SK-N-MC (cell line): Measurements from ENCODE around the gene MTERF1.

Experiments
- EZH2 ChIP-seq: fragments of 200-600 bp; sonication (generic); IDR thresholded peaks from one replicate; pipeline ENCODE4 v1.6.1; 2017; ENCODE audit warnings: antibody characterized with exemption
- POLR2AphosphoS5 ChIP-seq: IDR thresholded peaks from 2 replicates; pipeline ENCODE4 v1.6.1; 2012; ENCODE audit warnings: mild to moderate bottlenecking, low read depth, low read length, borderline replicate concordance

GRCh38 chr7:91915401-91916050 is 35.0 kb upstream of the MTERF1 start:
- TF ChIP-seq EZH2 (no peak), POLR2AphosphoS5 (no peak)
